Right atrium auricular region (tissue), 2 donors: ENCODE data around the gene COG5. TPM values are rescaled to one million over a fixed set of nuclear protein-coding genes. Genes with fewer than 3 reads are reported as not detected.

Source experiments
- DNase-seq: peaks from one replicate; pipeline ENCODE4 v3.0.0-alpha.2; 2019; ENCODE audit warnings: low spot score
- H3K27ac ChIP-seq, 2 donors: fragments of 200-600 bp; sonication (generic); 1 replicate in 1 of 2; 2 replicates in 1 of 2; pipeline ENCODE4 v1.5.1; 2016 to 2019
- H3K27me3 ChIP-seq, 2 donors: fragments of 200-600 bp; sonication (generic); one replicate each; pipeline versions ENCODE4 v1.5.1 to v1.6.0; 2017 to 2019
- H3K36me3 ChIP-seq: fragments of 200-600 bp; sonication (generic); one replicate; pipeline ENCODE4 v1.5.1; 2016
- H3K4me1 ChIP-seq, 2 donors: fragments of 200-600 bp; sonication (generic); one replicate each; pipeline versions ENCODE4 v1.5.1 to v1.6.0; 2017 to 2019
- H3K4me3 ChIP-seq, 2 donors: fragments of 200-600 bp; sonication (generic); 1 replicate in 1 of 2; 2 replicates in 1 of 2; pipeline ENCODE4 v1.5.1; 2017 to 2019; ENCODE audit warnings: mild to moderate bottlenecking in 1 of 2, moderate library complexity in 1 of 2
- H3K9me3 ChIP-seq, 2 donors: fragments of 200-600 bp; sonication (generic); one replicate each; pipeline ENCODE4 v1.5.1; 2019
- CTCF ChIP-seq, 2 donors: fragments of 200-600 bp; sonication (generic); IDR thresholded peaks; one replicate each; pipeline ENCODE4 v1.5.1; 2019; ENCODE audit warnings: antibody characterized with exemption in 2 of 2
- total RNA-seq, 2 donors: library from RNA; depleted of rRNA; stranded (reverse); fragments of >200 nt; gene quantifications; one replicate each; pipeline ENCODE4 v1.1.0, GENCODE V29; 2016

The COG5 gene
- total RNA-seq, 2 donors from 2014 or later = 28.0 to 31.8 TPM

GRCh38 chr7:107345898-107346297 lies 217.8 kb downstream of the COG5 start:
- no peak for DNase-seq
- Histone ChIP-seq H3K27ac (no peak overlapping the region), H3K4me1 (no peaks in the 10 kb centered on the region), H3K36me3 (no peaks in the 10 kb centered on the region), H3K4me3 (no peak overlapping the region), H3K9me3 (peaks cover 0 to 15% of the 10 kb centered on the region in 2 donors), H3K27me3 (no peaks in the 10 kb centered on the region)
- TF ChIP-seq CTCF (IDR thresholded peaks at IDR 0.05) = no peak

DNA sequence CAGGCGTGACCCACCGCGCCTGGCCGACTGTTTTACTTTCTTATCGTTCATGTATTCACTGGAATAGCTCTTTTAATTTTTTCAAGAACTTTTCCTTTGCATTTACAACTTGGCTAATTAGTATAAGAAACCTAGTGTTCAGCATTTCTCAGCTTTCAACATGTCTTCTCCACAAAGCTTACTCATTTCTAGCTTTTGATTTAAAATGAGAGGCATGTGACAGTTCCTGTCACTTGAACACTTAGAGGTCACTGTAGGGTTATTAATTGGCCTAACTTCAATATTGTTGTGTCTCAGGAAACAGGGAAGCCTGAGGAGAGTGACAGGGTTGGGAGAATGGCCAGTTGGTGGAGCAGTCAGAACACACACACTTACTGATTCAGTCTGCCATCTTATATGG lies 218.9 kb downstream of the COG5 start:
- H3K27ac ChIP-seq = no peak overlapping the region
- no peaks in the 10 kb centered on the region for H3K36me3 ChIP-seq
- no peak for DNase-seq
- no peak overlapping the region for H3K4me3 ChIP-seq
- H3K27me3 ChIP-seq = no peaks in the 10 kb centered on the region
- H3K9me3 ChIP-seq = peaks cover 0 to 15% of the 10 kb centered on the region in 2 donors
- no peaks in the 10 kb centered on the region for H3K4me1 ChIP-seq
- TF ChIP-seq CTCF (IDR thresholded peaks at IDR 0.05) = no peak

DNA sequence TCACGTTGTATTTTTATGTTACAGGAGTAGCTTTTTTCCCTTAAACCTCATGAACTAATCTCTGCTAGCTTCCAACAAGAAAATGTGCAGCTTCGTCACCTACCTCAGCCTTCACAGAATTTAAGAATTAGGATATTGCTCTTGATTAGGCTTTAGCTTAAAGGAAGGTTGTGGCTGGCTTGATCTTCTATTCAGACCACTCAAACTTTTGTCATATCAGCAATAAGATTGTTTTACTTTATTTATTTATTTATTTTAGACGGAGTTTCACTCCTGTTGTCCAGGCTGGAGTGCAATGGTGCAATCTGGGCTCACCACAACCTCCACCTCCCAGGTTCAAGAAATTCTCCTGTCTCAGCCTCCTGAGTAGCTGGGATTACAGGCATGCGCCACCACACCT lies 219.4 kb downstream of the COG5 start:
- peaks cover 0 to 15% of the 10 kb centered on the region in 2 donors for H3K9me3 ChIP-seq
- H3K27ac ChIP-seq = no peak overlapping the region
- H3K4me3 ChIP-seq = no peak overlapping the region
- no peaks in the 10 kb centered on the region for H3K4me1 ChIP-seq
- no peaks in the 10 kb centered on the region for H3K27me3 ChIP-seq
- no peak for TF ChIP-seq CTCF (IDR thresholded peaks at IDR 0.05)
- DNase-seq = no peak
- H3K36me3 ChIP-seq = no peaks in the 10 kb centered on the region

DNA sequence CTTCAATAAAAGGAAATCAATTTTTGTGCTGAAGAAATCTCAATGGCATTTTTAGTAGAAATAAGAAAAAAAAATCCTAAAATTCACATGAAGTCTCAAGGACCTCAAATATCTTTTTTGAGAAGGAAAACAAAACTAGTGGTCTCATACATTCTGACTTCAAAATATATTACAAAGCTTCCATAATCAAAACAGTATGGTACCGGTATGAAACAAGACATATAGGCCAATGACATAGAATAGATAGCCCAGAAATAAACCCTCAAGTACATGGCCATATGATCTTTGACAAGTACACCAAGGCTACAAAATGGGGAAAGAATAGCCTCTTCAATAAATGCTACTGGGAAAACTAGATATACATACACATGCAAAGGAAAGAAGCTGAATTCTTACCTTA lies 225.6 kb downstream of the COG5 start:
- Histone ChIP-seq H3K36me3 (no peaks in the 10 kb centered on the region), H3K27me3 (no peaks in the 10 kb centered on the region), H3K9me3 (peaks cover 0 to 20% of the 10 kb centered on the region in 2 donors), H3K4me1 (no peaks in the 10 kb centered on the region), H3K27ac (no peak overlapping the region), H3K4me3 (no peak overlapping the region)
- no peak for DNase-seq
- no peak for TF ChIP-seq CTCF (IDR thresholded peaks at IDR 0.05)

GRCh38 chr7:107332488-107333269 lies 231.0 kb downstream of the COG5 start:
- Histone ChIP-seq H3K9me3 (peaks cover 0 to 2% of the 10 kb centered on the region in 2 donors), H3K4me1 (no peaks in the 10 kb centered on the region), H3K36me3 (no peaks in the 10 kb centered on the region), H3K27me3 (no peaks in the 10 kb centered on the region), H3K27ac (no peak overlapping the region), H3K4me3 (no peak overlapping the region)
- DNase-seq = no peak
- no peak for TF ChIP-seq CTCF (IDR thresholded peaks at IDR 0.05)

DNA sequence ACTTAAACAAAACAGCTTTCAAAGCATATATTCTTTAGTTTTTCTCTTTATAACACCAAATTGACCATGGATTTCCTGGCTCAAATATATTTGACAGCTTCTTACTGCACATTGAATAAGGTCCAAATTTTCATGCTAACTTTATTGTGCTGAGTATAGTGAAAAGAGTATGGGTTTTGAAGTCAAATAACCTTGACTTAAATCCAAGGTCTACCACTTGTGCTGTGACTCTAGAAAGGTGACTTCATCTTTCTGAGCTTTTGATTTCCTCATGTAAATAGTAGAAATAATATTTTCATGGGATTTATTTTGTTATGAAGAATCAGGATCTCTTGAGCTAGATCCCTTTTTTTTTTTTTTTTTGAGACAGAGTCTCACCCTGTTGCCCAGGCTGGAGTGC lies 233.2 kb downstream of the COG5 start:
- H3K4me1 ChIP-seq = no peaks in the 10 kb centered on the region
- H3K9me3 ChIP-seq = no peaks in the 10 kb centered on the region
- no peak overlapping the region for H3K4me3 ChIP-seq
- no peak overlapping the region for H3K27ac ChIP-seq
- TF ChIP-seq CTCF (IDR thresholded peaks at IDR 0.05) = no peak
- H3K27me3 ChIP-seq = no peaks in the 10 kb centered on the region
- DNase-seq = no peak
- H3K36me3 ChIP-seq = no peaks in the 10 kb centered on the region
